Liver (tissue), 9 donors: ENCODE data around the gene SV2B. TPM values are rescaled to one million over a fixed set of nuclear protein-coding genes. Genes with fewer than 3 reads are reported as not detected.

Experiments
- DNase-seq: peaks from one replicate; pipeline ENCODE4 v3.0.0-alpha.2; 2017; ENCODE audit warnings: low spot score
- H3K27ac ChIP-seq, 2 donors: one replicate each; pipeline ENCODE4 v1.7.0; 2013; ENCODE audit warnings: inconsistent platforms in 2 of 2, low read length in 2 of 2, control low read depth in 1 of 2, low read depth in 1 of 2, mild to moderate bottlenecking in 1 of 2
- H3K27me3 ChIP-seq, 4 donors: one replicate each; pipeline versions ENCODE4 v1.6.1 to v1.7.0; 2013; ENCODE audit warnings: low read length in 3 of 4, inconsistent platforms in 1 of 4, mild to moderate bottlenecking in 1 of 4, moderate library complexity in 1 of 4; ENCODE audit not compliant: control insufficient read depth in 4 of 4, insufficient read depth in 4 of 4
- H3K36me3 ChIP-seq, 4 donors: one replicate each; pipeline versions ENCODE4 v1.6.1 to v1.7.0; 2013; ENCODE audit warnings: low read length in 3 of 4, mild to moderate bottlenecking in 3 of 4, low read depth in 1 of 4, moderate library complexity in 1 of 4; ENCODE audit not compliant: control insufficient read depth in 4 of 4, insufficient read depth in 3 of 4
- H3K4me1 ChIP-seq, 4 donors: one replicate each; pipeline versions ENCODE4 v1.6.1 to v1.7.0; 2013; ENCODE audit warnings: low read length in 3 of 4, mild to moderate bottlenecking in 3 of 4, moderate library complexity in 1 of 4; ENCODE audit not compliant: control insufficient read depth in 4 of 4, insufficient read depth in 4 of 4
- H3K4me3 ChIP-seq, 3 donors: one replicate each; pipeline versions ENCODE4 v1.6.1 to v1.7.0; 2013; ENCODE audit warnings: low read length in 3 of 3, control low read depth in 1 of 3, low read depth in 1 of 3, mild to moderate bottlenecking in 1 of 3
- H3K9ac ChIP-seq, 2 donors: one replicate each; pipeline ENCODE4 v1.7.0; 2013; ENCODE audit warnings: low read length in 2 of 2, mild to moderate bottlenecking in 2 of 2, moderate library complexity in 2 of 2, control low read depth in 1 of 2, low read depth in 1 of 2
- H3K9me3 ChIP-seq, 4 donors: one replicate each; pipeline versions ENCODE4 v1.6.1 to v1.7.0; 2013; ENCODE audit warnings: low read length in 3 of 4; ENCODE audit not compliant: control insufficient read depth in 4 of 4
- EGR1 ChIP-seq, 2 donors: IDR thresholded peaks; 2 replicates each; pipeline ENCODE4 v1.6.1; 2016 to 2018; ENCODE audit warnings: antibody characterized with exemption in 2 of 2, low read depth in 2 of 2
- FOXA1 ChIP-seq: IDR thresholded peaks from 2 replicates; pipeline ENCODE4 v1.6.1; 2016; ENCODE audit warnings: antibody characterized with exemption
- FOXA2 ChIP-seq: IDR thresholded peaks from 2 replicates; pipeline ENCODE4 v1.6.1; 2016; ENCODE audit warnings: antibody characterized with exemption
- GABPA ChIP-seq, 2 donors: IDR thresholded peaks in 1 of 2; conservative IDR thresholded peaks in 1 of 2; 2 replicates each; pipeline ENCODE4 v1.6.1; 2016; ENCODE audit warnings: antibody characterized with exemption in 2 of 2, mild to moderate bottlenecking in 1 of 2, moderate library complexity in 1 of 2
- HNF4G ChIP-seq: IDR thresholded peaks from 2 replicates; pipeline ENCODE4 v1.6.1; 2016; ENCODE audit warnings: antibody characterized with exemption
- JUND ChIP-seq, 2 donors: IDR thresholded peaks; 2 replicates each; pipeline ENCODE4 v1.6.1; 2016; ENCODE audit warnings: antibody characterized with exemption in 2 of 2
- NR2F2 ChIP-seq: IDR thresholded peaks from 2 replicates; pipeline ENCODE4 v1.6.1; 2016; ENCODE audit warnings: antibody characterized with exemption
- RAD21 ChIP-seq, 2 donors: IDR thresholded peaks; 2 replicates each; pipeline ENCODE4 v1.6.1; 2016; ENCODE audit warnings: antibody characterized with exemption in 2 of 2, mild to moderate bottlenecking in 2 of 2
- RXRA ChIP-seq, 2 donors: IDR thresholded peaks; 2 replicates each; pipeline ENCODE4 v1.6.1; 2017 to 2018; ENCODE audit warnings: antibody characterized with exemption in 2 of 2, mild to moderate bottlenecking in 1 of 2
- SP1 ChIP-seq: IDR thresholded peaks from 2 replicates; pipeline ENCODE4 v1.6.1; 2018; ENCODE audit warnings: antibody characterized with exemption, mild to moderate bottlenecking
- TAF1 ChIP-seq: conservative IDR thresholded peaks from 2 replicates; pipeline ENCODE4 v1.6.1; 2016; ENCODE audit warnings: antibody characterized with exemption, mild to moderate bottlenecking
- YY1 ChIP-seq: IDR thresholded peaks from 2 replicates; pipeline ENCODE4 v1.6.1; 2016; ENCODE audit warnings: antibody characterized with exemption, mild to moderate bottlenecking
- WGBS: extraction: QIAGEN DNeasy Blood & Tissue Kit; methylation state at CpG from one replicate; pipeline ENCODE4 v1.1.7; 2013; 5-methylcytosine and 5-hydroxymethylcytosine counted together
- polyA plus RNA-seq, 2 donors: library from polyadenylated mRNA; stranded (reverse) in 1 of 2; unstranded in 1 of 2; fragments of 200-250 nt in 1 of 2; fragments of >200 nt in 1 of 2; fragmentation: Nextera tagmentation in 1 of 2; extraction: Ambion mirVana in 1 of 2; gene quantifications; one replicate each; pipeline versions ENCODE4 v1.2.1 to v1.2.3, GENCODE V29; 2013 to 2015
- total RNA-seq, 2 donors: library from RNA; depleted of rRNA; stranded (reverse); fragments of >200 nt; gene quantifications; one replicate each; pipeline ENCODE4 v1.2.3, GENCODE V29; 2014
- TF ChIP-seq, protein P1 (sequence below): IDR thresholded peaks from 2 replicates; pipeline ENCODE4 v1.6.1; 2016; ENCODE audit warnings: antibody characterized with exemption
- TF ChIP-seq, protein P2 (sequence below): IDR thresholded peaks from 2 replicates; pipeline ENCODE4 v1.6.1; 2016; ENCODE audit warnings: antibody characterized with exemption
- TF ChIP-seq, protein P3 (sequence below): IDR thresholded peaks from 2 replicates; pipeline ENCODE4 v1.6.1; 2016; ENCODE audit warnings: antibody characterized with exemption
- TF ChIP-seq, protein P4 (sequence below): fragments of 150-350 bp; IDR thresholded peaks from 2 replicates; pipeline ENCODE4 v1.5.1; 2017; ENCODE audit warnings: improper control_type of control experiment, low read depth, low read length; ENCODE audit not compliant: missing input control
- TF ChIP-seq, protein P5 (sequence below): IDR thresholded peaks from 2 replicates; pipeline ENCODE4 v1.6.1; 2016; ENCODE audit warnings: antibody characterized with exemption, mild to moderate bottlenecking
- donor health status: healthy.
- donor health status: healthy.
- donor health status: healthy.
- donor health status: healthy.
- donor health status: healthy.

Gene SV2B
- total and polyA plus RNA-seq, 4 donors: 0.08 to 0.16 (median 0.09) TPM; not detected in 1

DNA sequence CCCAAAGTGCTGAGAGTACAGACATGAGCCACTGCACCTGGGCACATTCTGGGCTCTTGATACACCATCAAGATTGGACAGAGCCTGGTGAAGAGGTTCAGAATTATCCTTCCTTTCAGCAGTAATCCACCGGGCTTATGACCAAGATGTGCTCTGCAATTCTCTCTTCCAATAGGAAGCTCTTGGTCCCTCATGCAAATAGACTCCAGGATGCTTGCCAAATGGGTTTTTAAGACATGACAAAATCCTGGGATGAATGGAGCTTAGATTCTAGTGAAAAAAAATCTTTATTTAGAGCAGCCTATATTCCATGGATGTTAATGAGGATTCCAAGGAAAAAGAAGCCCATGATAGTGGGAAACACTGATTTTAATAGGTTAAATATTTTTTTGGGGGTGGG is 119.1 kb downstream of the SV2B start:
- Histone ChIP-seq H3K27me3 (peaks cover 0 to 5% (median 0%) of the 10 kb centered on the region in 4 donors), H3K9ac (no peak overlapping the region), H3K4me3 (no peak overlapping the region), H3K36me3 (no peaks in the 10 kb centered on the region), H3K27ac (no peak overlapping the region), H3K9me3 (no peaks in the 10 kb centered on the region), H3K4me1 (no peaks in the 10 kb centered on the region)
- TF ChIP-seq, protein P1, sequence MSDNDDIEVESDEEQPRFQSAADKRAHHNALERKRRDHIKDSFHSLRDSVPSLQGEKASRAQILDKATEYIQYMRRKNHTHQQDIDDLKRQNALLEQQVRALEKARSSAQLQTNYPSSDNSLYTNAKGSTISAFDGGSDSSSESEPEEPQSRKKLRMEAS: no peak
- TF ChIP-seq SP1 (no peak), RXRA (IDR thresholded peaks at IDR 0.05) (no peak), GABPA (IDR thresholded peaks at IDR 0.05 in 1 of 2, conservative IDR thresholded peaks at IDR 0.05 in 1 of 2) (no peak), YY1 (no peak)
- WGBS: 74% methylated on average over 1 of the region's 1 CpG
- no peak for DNase-seq

DNA sequence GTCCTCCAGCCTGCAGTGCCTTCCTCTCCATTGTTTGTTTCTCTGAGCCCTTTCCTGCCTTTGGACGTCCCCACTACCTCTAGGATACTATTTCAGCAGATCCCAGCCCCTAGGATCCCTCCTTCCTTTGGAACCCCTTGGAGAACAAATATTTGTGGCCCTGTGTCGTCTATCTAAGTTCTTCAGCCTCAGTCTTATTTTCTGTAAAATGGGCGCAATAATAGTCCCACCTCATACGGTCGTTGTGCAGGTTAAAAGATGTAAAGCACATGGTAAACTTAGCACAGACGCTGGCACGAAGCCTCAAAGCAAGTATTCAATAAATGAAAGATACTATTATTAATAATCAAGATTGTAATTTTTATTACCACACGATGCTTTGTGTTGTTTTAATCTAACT is 122.0 kb downstream of the SV2B start:
- WGBS: 84% methylated on average over 8 of the region's 8 CpGs
- no peaks in the 10 kb centered on the region for H3K36me3 ChIP-seq
- no peaks in the 10 kb centered on the region for H3K9me3 ChIP-seq
- TF ChIP-seq, protein P1: no peak
- TF ChIP-seq RAD21 (IDR thresholded peaks at IDR 0.05): no peak
- TF ChIP-seq GABPA (IDR thresholded peaks at IDR 0.05 in 1 of 2, conservative IDR thresholded peaks at IDR 0.05 in 1 of 2): no peak
- TF ChIP-seq RXRA (IDR thresholded peaks at IDR 0.05): no peak
- TF ChIP-seq, protein P2, sequence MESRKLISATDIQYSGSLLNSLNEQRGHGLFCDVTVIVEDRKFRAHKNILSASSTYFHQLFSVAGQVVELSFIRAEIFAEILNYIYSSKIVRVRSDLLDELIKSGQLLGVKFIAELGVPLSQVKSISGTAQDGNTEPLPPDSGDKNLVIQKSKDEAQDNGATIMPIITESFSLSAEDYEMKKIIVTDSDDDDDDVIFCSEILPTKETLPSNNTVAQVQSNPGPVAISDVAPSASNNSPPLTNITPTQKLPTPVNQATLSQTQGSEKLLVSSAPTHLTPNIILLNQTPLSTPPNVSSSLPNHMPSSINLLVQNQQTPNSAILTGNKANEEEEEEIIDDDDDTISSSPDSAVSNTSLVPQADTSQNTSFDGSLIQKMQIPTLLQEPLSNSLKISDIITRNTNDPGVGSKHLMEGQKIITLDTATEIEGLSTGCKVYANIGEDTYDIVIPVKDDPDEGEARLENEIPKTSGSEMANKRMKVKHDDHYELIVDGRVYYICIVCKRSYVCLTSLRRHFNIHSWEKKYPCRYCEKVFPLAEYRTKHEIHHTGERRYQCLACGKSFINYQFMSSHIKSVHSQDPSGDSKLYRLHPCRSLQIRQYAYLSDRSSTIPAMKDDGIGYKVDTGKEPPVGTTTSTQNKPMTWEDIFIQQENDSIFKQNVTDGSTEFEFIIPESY: no peak
- no peak for TF ChIP-seq YY1
- no peak for TF ChIP-seq TAF1
- TF ChIP-seq, protein P3, sequence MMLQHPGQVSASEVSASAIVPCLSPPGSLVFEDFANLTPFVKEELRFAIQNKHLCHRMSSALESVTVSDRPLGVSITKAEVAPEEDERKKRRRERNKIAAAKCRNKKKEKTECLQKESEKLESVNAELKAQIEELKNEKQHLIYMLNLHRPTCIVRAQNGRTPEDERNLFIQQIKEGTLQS: no peak
- TF ChIP-seq NR2F2: no peak
- no peak for TF ChIP-seq SP1
- no peak for TF ChIP-seq JUND (IDR thresholded peaks at IDR 0.05)
- no peak for TF ChIP-seq EGR1 (IDR thresholded peaks at IDR 0.05; ENCODE audit: low read depth in 2 of 2)
- TF ChIP-seq, protein P4, sequence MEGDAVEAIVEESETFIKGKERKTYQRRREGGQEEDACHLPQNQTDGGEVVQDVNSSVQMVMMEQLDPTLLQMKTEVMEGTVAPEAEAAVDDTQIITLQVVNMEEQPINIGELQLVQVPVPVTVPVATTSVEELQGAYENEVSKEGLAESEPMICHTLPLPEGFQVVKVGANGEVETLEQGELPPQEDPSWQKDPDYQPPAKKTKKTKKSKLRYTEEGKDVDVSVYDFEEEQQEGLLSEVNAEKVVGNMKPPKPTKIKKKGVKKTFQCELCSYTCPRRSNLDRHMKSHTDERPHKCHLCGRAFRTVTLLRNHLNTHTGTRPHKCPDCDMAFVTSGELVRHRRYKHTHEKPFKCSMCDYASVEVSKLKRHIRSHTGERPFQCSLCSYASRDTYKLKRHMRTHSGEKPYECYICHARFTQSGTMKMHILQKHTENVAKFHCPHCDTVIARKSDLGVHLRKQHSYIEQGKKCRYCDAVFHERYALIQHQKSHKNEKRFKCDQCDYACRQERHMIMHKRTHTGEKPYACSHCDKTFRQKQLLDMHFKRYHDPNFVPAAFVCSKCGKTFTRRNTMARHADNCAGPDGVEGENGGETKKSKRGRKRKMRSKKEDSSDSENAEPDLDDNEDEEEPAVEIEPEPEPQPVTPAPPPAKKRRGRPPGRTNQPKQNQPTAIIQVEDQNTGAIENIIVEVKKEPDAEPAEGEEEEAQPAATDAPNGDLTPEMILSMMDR: no peak
- TF ChIP-seq FOXA1: no peak
- no peak for TF ChIP-seq FOXA2
- no peak for TF ChIP-seq HNF4G
- TF ChIP-seq, protein P5, sequence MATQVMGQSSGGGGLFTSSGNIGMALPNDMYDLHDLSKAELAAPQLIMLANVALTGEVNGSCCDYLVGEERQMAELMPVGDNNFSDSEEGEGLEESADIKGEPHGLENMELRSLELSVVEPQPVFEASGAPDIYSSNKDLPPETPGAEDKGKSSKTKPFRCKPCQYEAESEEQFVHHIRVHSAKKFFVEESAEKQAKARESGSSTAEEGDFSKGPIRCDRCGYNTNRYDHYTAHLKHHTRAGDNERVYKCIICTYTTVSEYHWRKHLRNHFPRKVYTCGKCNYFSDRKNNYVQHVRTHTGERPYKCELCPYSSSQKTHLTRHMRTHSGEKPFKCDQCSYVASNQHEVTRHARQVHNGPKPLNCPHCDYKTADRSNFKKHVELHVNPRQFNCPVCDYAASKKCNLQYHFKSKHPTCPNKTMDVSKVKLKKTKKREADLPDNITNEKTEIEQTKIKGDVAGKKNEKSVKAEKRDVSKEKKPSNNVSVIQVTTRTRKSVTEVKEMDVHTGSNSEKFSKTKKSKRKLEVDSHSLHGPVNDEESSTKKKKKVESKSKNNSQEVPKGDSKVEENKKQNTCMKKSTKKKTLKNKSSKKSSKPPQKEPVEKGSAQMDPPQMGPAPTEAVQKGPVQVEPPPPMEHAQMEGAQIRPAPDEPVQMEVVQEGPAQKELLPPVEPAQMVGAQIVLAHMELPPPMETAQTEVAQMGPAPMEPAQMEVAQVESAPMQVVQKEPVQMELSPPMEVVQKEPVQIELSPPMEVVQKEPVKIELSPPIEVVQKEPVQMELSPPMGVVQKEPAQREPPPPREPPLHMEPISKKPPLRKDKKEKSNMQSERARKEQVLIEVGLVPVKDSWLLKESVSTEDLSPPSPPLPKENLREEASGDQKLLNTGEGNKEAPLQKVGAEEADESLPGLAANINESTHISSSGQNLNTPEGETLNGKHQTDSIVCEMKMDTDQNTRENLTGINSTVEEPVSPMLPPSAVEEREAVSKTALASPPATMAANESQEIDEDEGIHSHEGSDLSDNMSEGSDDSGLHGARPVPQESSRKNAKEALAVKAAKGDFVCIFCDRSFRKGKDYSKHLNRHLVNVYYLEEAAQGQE: no peak
- no peaks in the 10 kb centered on the region for H3K4me1 ChIP-seq
- no peak overlapping the region for H3K27ac ChIP-seq
- no peak for DNase-seq
- no peak overlapping the region for H3K9ac ChIP-seq
- H3K27me3 ChIP-seq: no peaks in the 10 kb centered on the region
- H3K4me3 ChIP-seq: no peak overlapping the region
